ENCODE data around the gene TMEM79. TPM values are rescaled to one million over a fixed set of nuclear protein-coding genes. Genes with fewer than 3 reads are reported as not detected.

TMEM79 gene
- total and polyA plus RNA-seq, 2 experiments from 2014 or later, result 3.0 to 4.0 TPM

DNA sequence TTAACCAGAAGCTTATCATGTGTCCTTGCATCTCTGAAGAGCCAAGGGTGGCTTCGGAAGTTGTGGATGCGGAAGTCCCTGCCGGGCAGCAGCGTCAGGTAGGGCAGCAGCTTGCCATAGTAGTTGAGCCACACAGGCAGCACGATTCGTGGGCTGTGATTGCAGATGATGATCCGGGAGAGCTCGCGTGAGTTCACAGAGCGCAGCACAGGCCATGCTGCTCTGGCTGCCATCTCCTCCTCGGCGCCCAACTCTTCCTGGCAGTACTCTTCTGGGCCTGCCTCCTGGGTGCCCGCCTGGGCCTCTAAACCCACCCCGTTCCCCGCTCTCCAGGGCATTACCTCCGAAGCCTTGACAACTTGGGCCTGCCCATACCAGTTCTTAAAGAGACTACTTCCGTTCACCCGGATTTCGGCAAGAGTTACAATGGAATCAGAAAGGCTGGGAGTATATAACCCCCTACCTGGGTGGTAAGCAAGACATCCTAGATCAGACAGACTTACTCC is 14.8 kb downstream of the TMEM79 start, which contains the start of gene VHLL:
TSS of gene VHLL (minus strand) at position 456 of the 506 bp plus-strand sequence. CDS start at position 338, 118 bp downstream.
- DNase-seq (ENCODE audit: low read depth in 1 of 2, low spot score in 1 of 2), result no peak
- TF ChIP-seq, protein P1, sequence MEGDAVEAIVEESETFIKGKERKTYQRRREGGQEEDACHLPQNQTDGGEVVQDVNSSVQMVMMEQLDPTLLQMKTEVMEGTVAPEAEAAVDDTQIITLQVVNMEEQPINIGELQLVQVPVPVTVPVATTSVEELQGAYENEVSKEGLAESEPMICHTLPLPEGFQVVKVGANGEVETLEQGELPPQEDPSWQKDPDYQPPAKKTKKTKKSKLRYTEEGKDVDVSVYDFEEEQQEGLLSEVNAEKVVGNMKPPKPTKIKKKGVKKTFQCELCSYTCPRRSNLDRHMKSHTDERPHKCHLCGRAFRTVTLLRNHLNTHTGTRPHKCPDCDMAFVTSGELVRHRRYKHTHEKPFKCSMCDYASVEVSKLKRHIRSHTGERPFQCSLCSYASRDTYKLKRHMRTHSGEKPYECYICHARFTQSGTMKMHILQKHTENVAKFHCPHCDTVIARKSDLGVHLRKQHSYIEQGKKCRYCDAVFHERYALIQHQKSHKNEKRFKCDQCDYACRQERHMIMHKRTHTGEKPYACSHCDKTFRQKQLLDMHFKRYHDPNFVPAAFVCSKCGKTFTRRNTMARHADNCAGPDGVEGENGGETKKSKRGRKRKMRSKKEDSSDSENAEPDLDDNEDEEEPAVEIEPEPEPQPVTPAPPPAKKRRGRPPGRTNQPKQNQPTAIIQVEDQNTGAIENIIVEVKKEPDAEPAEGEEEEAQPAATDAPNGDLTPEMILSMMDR (IDR thresholded peaks at IDR 0.05; ENCODE audit: low read depth, low read length), result no peak
- H3K9me3 ChIP-seq (ENCODE audit: low read depth), result no peaks in the 10 kb centered on the region
- H3K36me3 ChIP-seq, result no peaks in the 10 kb centered on the region
- no peak within 1 kb of the TSS for H3K4me3 ChIP-seq
- H3K4me1 ChIP-seq (ENCODE audit: low read depth), result no peaks in the 10 kb centered on the region
- no peak within 1 kb of the TSS for H3K27ac ChIP-seq
- no peaks in the 10 kb centered on the region for H3K27me3 ChIP-seq

DNA sequence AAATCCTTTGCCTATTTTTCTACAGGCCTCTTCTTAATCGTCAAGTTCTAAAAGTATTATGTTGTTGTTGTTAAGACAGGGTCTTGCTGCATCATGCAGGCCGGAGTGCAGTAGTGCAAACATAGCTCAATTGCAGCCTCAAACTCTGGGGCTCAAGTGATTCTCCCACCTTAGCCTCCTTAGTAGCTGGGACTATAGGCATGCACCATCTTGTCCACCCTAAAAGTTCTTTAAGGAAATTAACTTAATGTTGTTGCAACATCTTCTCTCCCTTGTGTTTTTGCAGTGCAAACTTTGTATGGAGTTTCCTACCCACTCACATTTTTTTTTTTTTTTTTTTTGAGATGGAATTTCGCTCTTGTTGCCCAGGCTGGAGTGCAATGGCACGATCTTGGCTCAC is 19.1 kb downstream of the TMEM79 start:
- peaks cover 12% of the 10 kb centered on the region for H3K36me3 ChIP-seq
- H3K9me3 ChIP-seq (ENCODE audit: low read depth), result no peaks in the 10 kb centered on the region
- H3K4me3 ChIP-seq, result no peak overlapping the region
- DNase-seq (ENCODE audit: low read depth in 1 of 2, low spot score in 1 of 2), result no peak
- H3K4me1 ChIP-seq (ENCODE audit: low read depth), result no peaks in the 10 kb centered on the region
- no peaks in the 10 kb centered on the region for H3K27me3 ChIP-seq
- TF ChIP-seq, protein P1 (IDR thresholded peaks at IDR 0.05; ENCODE audit: low read depth, low read length), result no peak
- H3K27ac ChIP-seq, result no peak overlapping the region

DNA sequence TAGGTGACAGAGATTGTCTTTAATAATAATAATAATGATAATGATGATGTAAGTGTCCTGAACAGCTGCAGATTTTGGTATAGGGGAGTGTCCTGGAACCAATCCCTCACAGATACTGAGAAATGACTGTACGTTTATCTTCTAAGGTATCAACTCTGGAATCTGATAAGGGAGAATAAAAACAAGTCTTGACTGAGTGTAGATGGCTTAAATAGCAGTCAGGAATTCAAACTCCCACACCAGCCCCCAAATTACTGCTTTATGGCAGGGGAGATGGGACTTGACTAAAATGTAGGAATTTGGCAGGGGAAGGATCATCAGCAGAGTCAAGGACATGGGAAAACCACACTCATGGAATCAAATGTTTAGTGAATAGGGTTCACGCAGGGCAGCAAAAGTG is 21.1 kb downstream of the TMEM79 start:
- DNase-seq (ENCODE audit: low read depth in 1 of 2, low spot score in 1 of 2), result no peak
- no peak overlapping the region for H3K4me3 ChIP-seq
- TF ChIP-seq, protein P1 (IDR thresholded peaks at IDR 0.05; ENCODE audit: low read depth, low read length), result no peak
- no peak overlapping the region for H3K27ac ChIP-seq
- peaks cover 28% of the 10 kb centered on the region for H3K36me3 ChIP-seq
- no peaks in the 10 kb centered on the region for H3K4me1 ChIP-seq (ENCODE audit: low read depth)
- no peaks in the 10 kb centered on the region for H3K9me3 ChIP-seq (ENCODE audit: low read depth)
- H3K27me3 ChIP-seq, result no peaks in the 10 kb centered on the region

DNA sequence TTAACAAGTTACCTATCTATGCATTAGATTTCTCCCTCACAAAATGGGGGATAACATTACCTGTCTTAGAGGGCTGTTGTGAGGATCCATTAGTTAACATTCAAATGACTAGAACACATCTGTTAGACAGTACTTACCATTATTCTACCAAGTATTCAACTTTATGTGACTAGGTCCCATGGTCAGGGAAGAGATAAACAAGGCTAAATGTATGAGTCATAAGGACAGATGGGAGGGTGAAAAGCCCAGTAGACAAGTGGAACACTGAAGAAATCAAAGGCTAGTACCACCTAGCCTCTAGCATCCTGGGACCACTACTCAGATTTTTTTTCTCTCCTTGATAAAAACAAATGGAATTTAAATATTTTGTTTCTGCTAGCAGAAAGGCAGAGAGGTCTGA is 24.0 kb downstream of the TMEM79 start:
- peaks cover 50% of the 10 kb centered on the region for H3K36me3 ChIP-seq
- TF ChIP-seq, protein P1 (IDR thresholded peaks at IDR 0.05; ENCODE audit: low read depth, low read length), result no peak
- peak in 1 of 2 donors; percentile 25 for DNase-seq (ENCODE audit: low read depth in 1 of 2, low spot score in 1 of 2)

DNA sequence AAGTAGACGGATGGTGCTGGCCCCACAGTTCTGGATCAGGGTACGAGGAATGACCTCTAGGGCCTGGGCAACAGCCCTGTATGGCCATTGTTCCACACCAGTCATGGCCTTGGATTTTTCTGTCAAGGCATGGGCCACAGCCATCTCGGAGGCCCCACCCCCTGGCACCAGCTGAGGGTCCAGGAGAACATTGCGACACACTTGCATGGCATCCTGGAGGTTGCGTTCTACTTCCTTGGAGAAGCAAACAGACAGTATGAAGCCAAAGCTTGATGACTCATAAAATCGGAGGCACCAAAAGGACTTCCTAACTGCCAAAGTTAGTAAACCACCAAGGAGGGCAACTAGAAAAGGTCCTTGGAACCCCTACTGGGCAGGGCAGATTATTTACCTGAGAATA is 26.8 kb downstream of the TMEM79 start:
- TF ChIP-seq, protein P1 (IDR thresholded peaks at IDR 0.05; ENCODE audit: low read depth, low read length), result no peak
- no peak overlapping the region for H3K27ac ChIP-seq
- no peaks in the 10 kb centered on the region for H3K4me1 ChIP-seq (ENCODE audit: low read depth)
- no peaks in the 10 kb centered on the region for H3K9me3 ChIP-seq (ENCODE audit: low read depth)
- peak in 1 of 2 donors; percentile 69 for DNase-seq (ENCODE audit: low read depth in 1 of 2, low spot score in 1 of 2)
- H3K27me3 ChIP-seq, result no peaks in the 10 kb centered on the region
- peaks cover 65% of the 10 kb centered on the region for H3K36me3 ChIP-seq
- H3K4me3 ChIP-seq, result no peak overlapping the region

More for the DNA sequence above, 24.0 kb downstream of the TMEM79 start:
- no peaks in the 10 kb centered on the region for H3K4me1 ChIP-seq (ENCODE audit: low read depth)
- H3K4me3 ChIP-seq, result no peak overlapping the region
- H3K9me3 ChIP-seq (ENCODE audit: low read depth), result no peaks in the 10 kb centered on the region
- H3K27ac ChIP-seq, result no peak overlapping the region
- H3K27me3 ChIP-seq, result no peaks in the 10 kb centered on the region

All from cardiac muscle cell (in vitro differentiated cells and primary cell).